OCI-LY7 (cell line): ENCODE data around the gene HIP1R. TPM values are rescaled to one million over a fixed set of nuclear protein-coding genes. Genes with fewer than 3 reads are reported as not detected.

Source experiments
- BruUV-seq: library from RNA; stranded (reverse); fragments of 400-500 nt; replicated peaks from 2 replicates; lab custom pipeline; 2021; lab: Mats Ljungman, UMichigan
- CTCF ChIA-PET: fragments of 300-600 bp; sonication (Branson Sonifier 250); formaldehyde crosslinking; loops from one replicate; lab custom pipeline; 2022; ENCODE audit warnings: antibody characterized with exemption; ENCODE audit not compliant: unreplicated experiment; lab: Charles Lee
- POLR2A ChIA-PET: fragments of 300-600 bp; sonication (Branson Sonifier 250); formaldehyde crosslinking; loops from one replicate; lab custom pipeline; 2022; ENCODE audit warnings: antibody characterized with exemption; lab: Charles Lee
- DNase-seq: peaks from one replicate; pipeline ENCODE4 v3.0.0-alpha.2; 2015; ENCODE audit warnings: low spot score
- H2AFZ ChIP-seq: fragments of 200-600 bp; sonication (generic), shearing (Covaris generic); 2 replicates; pipeline ENCODE4 v1.6.1; 2014; ENCODE audit warnings: mild to moderate bottlenecking, antibody characterized with exemption, low read length, moderate library complexity
- H3K27ac ChIP-seq: fragments of 200-600 bp; sonication (generic); 2 replicates; pipeline ENCODE4 v1.5.1; 2014; ENCODE audit warnings: mixed run types, low read depth, mild to moderate bottlenecking, moderate library complexity, low read length, inconsistent platforms; ENCODE audit not compliant: poor library complexity, severe bottlenecking
- H3K36me3 ChIP-seq: fragments of 200-600 bp; sonication (generic); 2 replicates; pipeline ENCODE4 v1.6.1; 2014; ENCODE audit warnings: mild to moderate bottlenecking, antibody characterized with exemption, low read length, moderate library complexity, mixed read lengths; ENCODE audit not compliant: insufficient read depth
- H3K4me1 ChIP-seq: fragments of 200-600 bp; sonication (generic); 2 replicates; pipeline ENCODE4 v1.5.1; 2014; ENCODE audit warnings: mild to moderate bottlenecking, low read length; ENCODE audit not compliant: insufficient read depth, poor library complexity, severe bottlenecking
- H3K4me2 ChIP-seq: fragments of 200-600 bp; sonication (generic); 2 replicates; pipeline ENCODE4 v1.6.1; 2014; ENCODE audit warnings: mild to moderate bottlenecking, low read length
- H3K4me3 ChIP-seq: fragments of 200-600 bp; sonication (generic); 2 replicates; pipeline ENCODE4 v1.5.1; 2014; ENCODE audit warnings: mild to moderate bottlenecking, low read depth, low read length; ENCODE audit not compliant: poor library complexity, severe bottlenecking
- H3K79me2 ChIP-seq: fragments of 200-600 bp; sonication (generic); 2 replicates; pipeline ENCODE4 v1.6.1; 2016; ENCODE audit warnings: low read depth, mild to moderate bottlenecking, low read length, moderate library complexity, mixed read lengths; ENCODE audit not compliant: insufficient read depth
- H3K9me2 ChIP-seq: fragments of 200-600 bp; sonication (generic); 2 replicates; pipeline ENCODE4 v1.6.1; 2016; ENCODE audit warnings: mild to moderate bottlenecking, low read length, mixed read lengths; ENCODE audit not compliant: insufficient read depth
- H3K9me3 ChIP-seq: fragments of 200-600 bp; sonication (generic); 2 replicates; pipeline ENCODE4 v1.6.1; 2014; ENCODE audit warnings: mild to moderate bottlenecking, mixed run types, low read length, mixed read lengths
- H4K20me1 ChIP-seq: fragments of 200-600 bp; sonication (generic); 2 replicates; pipeline ENCODE4 v1.6.1; 2014; ENCODE audit warnings: mild to moderate bottlenecking, antibody characterized with exemption, low read length, moderate library complexity, mixed read lengths; ENCODE audit not compliant: insufficient read depth
- CTCF ChIP-seq: fragments of 200-600 bp; sonication (generic); conservative IDR thresholded peaks from 2 replicates; pipeline ENCODE4 v1.5.1; 2014; ENCODE audit warnings: mild to moderate bottlenecking, antibody characterized with exemption, low read length, moderate library complexity, mixed read lengths
- EZH2phosphoT487 ChIP-seq: fragments of 200-600 bp; sonication (generic); IDR thresholded peaks from 2 replicates; pipeline ENCODE4 v1.6.1; 2018; ENCODE audit warnings: low read depth, borderline replicate concordance, mild to moderate bottlenecking, mixed run types, antibody characterized with exemption, low read length, moderate library complexity, mixed read lengths
- intact Hi-C: fragments of 100-400 bp; cut with micrococcal nuclease; formaldehyde crosslinking; loops from one replicate; pipeline ENCODE4 v1.10.0; 2022; ENCODE audit not compliant: unreplicated experiment
- total RNA-seq, 2 experiments: library from RNA; depleted of rRNA in 1 of 2; stranded (reverse); fragments of >200 nt in 1 of 2; shearing (Covaris generic) in 1 of 2; gene quantifications; 2 replicates each; pipeline ENCODE4 v1.2.3, GENCODE V29; 2014 to 2022

The HIP1R gene
- total RNA-seq, 2 experiments from 2014 or later, result 56.5 to 66.4 TPM

GRCh38 chr12:122807651-122808050 is 27.6 kb upstream of the HIP1R start:
- ChIA-PET CTCF (no interaction called here), POLR2A (no interaction called here)
- no peaks in the 10 kb centered on the region for H4K20me1 ChIP-seq
- intact Hi-C loops, result no loop called here
- no peaks in the 10 kb centered on the region for H3K79me2 ChIP-seq
- no peak overlapping the region for H2AFZ ChIP-seq
- no peak for DNase-seq
- H3K36me3 ChIP-seq, result no peaks in the 10 kb centered on the region
- no peak for TF ChIP-seq EZH2phosphoT487
- TF ChIP-seq CTCF, result no peak
- no peak overlapping the region for H3K4me2 ChIP-seq
- no peaks in the 10 kb centered on the region for H3K9me2 ChIP-seq
- no peaks in the 10 kb centered on the region for H3K9me3 ChIP-seq
- no peak overlapping the region for H3K4me3 ChIP-seq
- no TSS peak for BruUV-seq
- peaks cover 4% of the 10 kb centered on the region for H3K4me1 ChIP-seq
- H3K27ac ChIP-seq, result no peak overlapping the region

GRCh38 chr12:122811777-122812176 is 23.5 kb upstream of the HIP1R start:
- ChIA-PET CTCF (no interaction called here), POLR2A (interaction anchor here (0.7 kb wide), 2 partner anchors 270 to 623 kb away, joined by 3 to 4 read pairs; no protein-coding TSS in a partner anchor)
- DNase-seq, result no peak
- intact Hi-C loops, result loop anchor here (2.0 kb wide), 1 partner anchor 23 kb away; the partner anchor contains the start of gene HIP1R
- no peak for TF ChIP-seq EZH2phosphoT487
- TF ChIP-seq CTCF, result no peak
- Histone ChIP-seq H3K4me1 (peaks cover 13% of the 10 kb centered on the region), H3K79me2 (no peaks in the 10 kb centered on the region), H3K4me3 (no peak overlapping the region), H3K4me2 (no peak overlapping the region), H2AFZ (no peak overlapping the region), H4K20me1 (no peaks in the 10 kb centered on the region), H3K27ac (no peak overlapping the region), H3K9me2 (no peaks in the 10 kb centered on the region), H3K36me3 (no peaks in the 10 kb centered on the region), H3K9me3 (no peaks in the 10 kb centered on the region)
- BruUV-seq, result no TSS peak

GRCh38 chr12:122813310-122813713 is 21.9 kb upstream of the HIP1R start:
- BruUV-seq, result no TSS peak
- Histone ChIP-seq H3K4me2 (peak overlapping the region; percentile 43), H3K79me2 (no peaks in the 10 kb centered on the region), H2AFZ (peak overlapping the region; percentile 1; the same call in 1 of the 2 replicates), H3K4me3 (no peak overlapping the region), H3K9me2 (no peaks in the 10 kb centered on the region), H3K36me3 (no peaks in the 10 kb centered on the region), H3K4me1 (peaks cover 13% of the 10 kb centered on the region), H3K27ac (no peak overlapping the region), H3K9me3 (no peaks in the 10 kb centered on the region), H4K20me1 (no peaks in the 10 kb centered on the region)
- intact Hi-C loops, result no loop called here
- TF ChIP-seq CTCF (no peak), EZH2phosphoT487 (no peak)
- DNase-seq, result peak; percentile 49
- CTCF ChIA-PET, result no interaction called here
- POLR2A ChIA-PET, result interaction anchor here (0.6 to 1.8 kb wide), 4 partner anchors 9 to 573 kb away, joined by 3 to 6 read pairs (median 4); no protein-coding TSS in a partner anchor
